VCaP (cell line): ENCODE results near the gene DEPDC1.

Experiments used
- H3K27ac ChIP-seq: fragments of 450-650 bp; 2 replicates; pipeline ENCODE4 v1.5.1; 2017
- TF ChIP-seq, protein P1 (sequence below): fragments of 450-650 bp; conservative IDR thresholded peaks from 2 replicates; pipeline ENCODE4 v1.5.1; 2017; ENCODE audit warnings: mild to moderate bottlenecking, moderate library complexity

The DEPDC1 gene

DNA sequence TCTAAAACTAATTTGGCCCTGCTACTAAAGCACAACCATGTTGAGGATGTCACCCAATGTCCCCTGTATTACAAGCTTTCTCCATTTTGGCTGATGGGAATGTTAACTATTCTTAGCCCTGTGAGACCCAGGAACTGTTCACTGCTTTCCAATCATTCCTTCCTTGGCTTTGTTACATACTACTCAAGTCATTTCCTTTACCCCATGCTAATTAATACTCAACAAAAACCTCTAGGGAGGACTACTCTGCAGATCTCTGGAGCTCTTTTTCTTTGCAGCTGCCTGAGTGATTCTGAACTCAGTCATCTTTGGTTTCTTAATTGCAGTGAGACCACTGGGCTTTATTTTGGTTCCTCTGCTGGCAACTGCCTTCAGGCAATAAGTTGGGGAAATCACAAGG is 23.8 kb downstream of the DEPDC1 start:
- TF ChIP-seq, protein P1, sequence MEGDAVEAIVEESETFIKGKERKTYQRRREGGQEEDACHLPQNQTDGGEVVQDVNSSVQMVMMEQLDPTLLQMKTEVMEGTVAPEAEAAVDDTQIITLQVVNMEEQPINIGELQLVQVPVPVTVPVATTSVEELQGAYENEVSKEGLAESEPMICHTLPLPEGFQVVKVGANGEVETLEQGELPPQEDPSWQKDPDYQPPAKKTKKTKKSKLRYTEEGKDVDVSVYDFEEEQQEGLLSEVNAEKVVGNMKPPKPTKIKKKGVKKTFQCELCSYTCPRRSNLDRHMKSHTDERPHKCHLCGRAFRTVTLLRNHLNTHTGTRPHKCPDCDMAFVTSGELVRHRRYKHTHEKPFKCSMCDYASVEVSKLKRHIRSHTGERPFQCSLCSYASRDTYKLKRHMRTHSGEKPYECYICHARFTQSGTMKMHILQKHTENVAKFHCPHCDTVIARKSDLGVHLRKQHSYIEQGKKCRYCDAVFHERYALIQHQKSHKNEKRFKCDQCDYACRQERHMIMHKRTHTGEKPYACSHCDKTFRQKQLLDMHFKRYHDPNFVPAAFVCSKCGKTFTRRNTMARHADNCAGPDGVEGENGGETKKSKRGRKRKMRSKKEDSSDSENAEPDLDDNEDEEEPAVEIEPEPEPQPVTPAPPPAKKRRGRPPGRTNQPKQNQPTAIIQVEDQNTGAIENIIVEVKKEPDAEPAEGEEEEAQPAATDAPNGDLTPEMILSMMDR: no peak
- H3K27ac ChIP-seq: no peak overlapping the region

DNA sequence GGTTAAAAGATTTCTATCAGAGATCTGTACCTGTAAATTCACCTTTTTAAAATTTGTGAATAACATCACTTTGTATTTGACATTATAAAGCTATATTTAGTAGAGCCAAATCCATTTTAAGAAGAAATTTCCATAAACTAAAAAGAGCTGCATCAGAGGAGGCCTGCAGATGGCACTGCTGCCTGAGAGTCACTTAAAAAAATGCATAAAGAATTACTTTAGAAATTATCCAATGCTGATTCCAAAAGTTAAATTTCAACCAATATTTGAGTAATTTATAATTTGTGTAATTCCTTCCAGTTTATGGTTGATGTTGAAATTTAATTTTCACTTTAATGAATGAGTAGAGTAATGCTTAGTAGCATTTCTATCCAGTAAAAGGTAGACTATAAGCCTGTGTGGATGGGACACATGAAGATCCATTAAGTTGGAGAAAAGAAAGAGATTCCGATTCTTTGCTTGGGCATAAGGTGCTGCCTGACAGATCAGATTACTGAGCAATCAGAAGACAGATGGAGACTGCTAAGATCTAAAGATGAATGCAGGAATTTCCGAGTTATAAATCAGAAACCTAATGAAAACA is 26.4 kb downstream of the DEPDC1 start:
- TF ChIP-seq, protein P1: peak; percentile 87
- no peak overlapping the region for H3K27ac ChIP-seq

DNA sequence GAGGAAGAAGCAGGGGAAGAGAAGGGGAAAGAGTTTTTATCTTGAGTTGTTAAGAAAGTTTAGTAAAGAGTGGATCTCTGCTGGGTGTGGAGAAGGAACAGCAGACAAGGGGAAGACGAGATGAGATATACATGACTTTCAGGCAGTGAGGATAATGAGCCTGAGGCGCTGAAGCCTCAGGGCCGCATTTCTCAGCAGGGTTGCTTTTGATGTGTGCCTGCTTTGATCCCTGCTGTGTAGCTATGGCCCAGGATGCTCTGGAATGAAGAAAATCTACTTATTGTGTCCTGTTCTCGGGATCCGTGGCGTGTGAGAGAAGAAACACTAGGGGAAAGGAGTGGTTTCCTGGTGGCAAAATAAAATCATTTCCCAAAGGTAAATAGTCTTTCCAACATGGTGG is 32.0 kb downstream of the DEPDC1 start:
- H3K27ac ChIP-seq: no peak overlapping the region
- TF ChIP-seq, protein P1: no peak

- TF ChIP-seq, protein P1: no peak
- no peak overlapping the region for H3K27ac ChIP-seq
These were observed 35.9 kb downstream of the DEPDC1 start for GRCh38 chr1:68460935-68461334.

DNA sequence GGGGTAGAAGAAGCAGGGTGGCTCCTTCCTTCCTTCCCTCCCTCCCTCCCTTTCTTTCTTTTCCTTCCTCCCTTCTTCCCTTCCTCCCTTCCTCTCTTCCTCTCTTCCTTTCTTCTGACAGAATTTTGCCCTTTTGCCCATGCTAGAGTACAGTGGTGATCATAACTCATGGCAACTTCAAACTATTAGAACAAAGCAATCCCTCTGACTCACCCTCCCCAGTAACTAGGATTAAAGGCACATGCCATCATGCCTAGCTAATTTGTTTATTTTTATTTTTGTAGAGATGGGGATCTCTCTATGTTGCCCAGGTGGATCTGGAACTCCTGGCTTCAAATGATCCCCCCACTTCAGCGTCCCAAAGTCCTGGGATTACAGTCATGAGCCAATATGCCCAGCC is 37.1 kb downstream of the DEPDC1 start:
- TF ChIP-seq, protein P1: no peak
- no peak overlapping the region for H3K27ac ChIP-seq

DNA sequence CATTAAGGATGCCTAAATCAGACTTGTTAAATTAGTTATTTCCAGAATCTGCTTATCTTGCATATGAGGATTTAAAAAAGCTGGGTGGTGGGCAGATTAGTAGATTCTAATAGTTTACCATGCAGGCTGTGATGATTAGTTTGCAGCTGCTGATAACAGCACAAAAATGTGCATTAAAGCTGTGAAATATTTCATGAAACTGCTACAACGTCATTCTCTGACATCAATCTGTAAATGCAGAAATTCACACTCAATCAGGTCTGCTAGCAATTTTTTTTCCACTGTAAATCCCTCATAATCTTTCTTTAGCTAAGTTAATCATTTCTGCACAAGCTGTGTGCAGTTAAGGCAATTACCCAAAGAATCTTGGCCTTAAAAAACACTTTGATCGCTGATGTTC is 37.8 kb downstream of the DEPDC1 start:
- TF ChIP-seq, protein P1: no peak
- no peak overlapping the region for H3K27ac ChIP-seq

- no peak overlapping the region for H3K27ac ChIP-seq
- TF ChIP-seq, protein P1: no peak
These were observed 40.7 kb downstream of the DEPDC1 start for GRCh38 chr1:68456202-68456601.
